Hindlimb muscle (tissue), 1 donor: ENCODE data around the gene TIAM1. TPM values are rescaled to one million over a fixed set of nuclear protein-coding genes. Genes with fewer than 3 reads are reported as not detected.

Experiments used
- DNase-seq: peaks from one replicate; pipeline ENCODE4 v3.0.0-alpha.2; 2013
- polyA plus RNA-seq: library from polyadenylated mRNA; unstranded; fragments of 120-200 nt; gene quantifications from one replicate; pipeline ENCODE4 v1.2.1, GENCODE V29; 2013; ENCODE audit not compliant: insufficient read length

The TIAM1 gene
- polyA plus RNA-seq, 1 donor, result 11.9 TPM

- DNase-seq, result no peak
These were observed 14.5 kb downstream of the TIAM1 start for GRCh38 chr21:31329456-31330143.

- peak; percentile 45 for DNase-seq
These were observed 17.4 kb downstream of the TIAM1 start for GRCh38 chr21:31326522-31327242.

- DNase-seq, result no peak
These were observed 25.1 kb downstream of the TIAM1 start for GRCh38 chr21:31318971-31319370.

- no peak for DNase-seq
These were observed 26.4 kb downstream of the TIAM1 start for GRCh38 chr21:31317688-31318087.

GRCh38 chr21:31316488-31317169, 27.4 kb downstream of the TIAM1 start:
- no peak for DNase-seq

GRCh38 chr21:31316072-31316471, 28.0 kb downstream of the TIAM1 start:
- no peak for DNase-seq

- DNase-seq, result no peak
These were observed 33.3 kb downstream of the TIAM1 start for GRCh38 chr21:31310750-31311149.

- DNase-seq, result no peak
These were observed 35.5 kb downstream of the TIAM1 start for GRCh38 chr21:31308584-31308983.

- DNase-seq, result no peak
These were observed 38.2 kb downstream of the TIAM1 start for GRCh38 chr21:31305888-31306287.

- DNase-seq, result no peak
These were observed 44.5 kb downstream of the TIAM1 start for GRCh38 chr21:31299291-31300147.

GRCh38 chr21:31298618-31299269, 45.3 kb downstream of the TIAM1 start:
- no peak for DNase-seq

- no peak for DNase-seq
These were observed 46.3 kb downstream of the TIAM1 start for GRCh38 chr21:31297806-31298205.

GRCh38 chr21:31295676-31296075, 48.4 kb downstream of the TIAM1 start:
- no peak for DNase-seq

- no peak for DNase-seq
These were observed 49.4 kb downstream of the TIAM1 start for GRCh38 chr21:31294691-31295090.

GRCh38 chr21:31293986-31294385, 50.1 kb downstream of the TIAM1 start:
- no peak for DNase-seq

- no peak for DNase-seq
These were observed 53.3 kb downstream of the TIAM1 start for GRCh38 chr21:31290765-31291164.

- no peak for DNase-seq
These were observed 54.4 kb downstream of the TIAM1 start for GRCh38 chr21:31289702-31290101.

- no peak for DNase-seq
These were observed 55.9 kb downstream of the TIAM1 start for GRCh38 chr21:31288191-31288590.

- DNase-seq, result no peak
These were observed 56.9 kb downstream of the TIAM1 start for GRCh38 chr21:31287201-31287600.

GRCh38 chr21:31286621-31287020, 57.4 kb downstream of the TIAM1 start:
- no peak for DNase-seq

GRCh38 chr21:31284797-31285397, 59.2 kb downstream of the TIAM1 start:
- DNase-seq, result no peak

GRCh38 chr21:31283025-31283424, 61.0 kb downstream of the TIAM1 start:
- DNase-seq, result no peak
